Effector memory CD4-positive, alpha-beta T cell (primary cell): Measurements from ENCODE around the gene HYCC2.

Experiments used
- DNase-seq, 3 donors: peaks; one replicate each; pipeline ENCODE4 v3.0.0-alpha.2; 2020
- H3K27ac ChIP-seq: 2 replicates; pipeline ENCODE4 v1.7.0; 2013; ENCODE audit warnings: mild to moderate bottlenecking, low read length, moderate library complexity; ENCODE audit not compliant: insufficient read depth, poor library complexity, severe bottlenecking
- H3K27me3 ChIP-seq: replicated peaks from 2 replicates; pipeline ENCODE4 v1.7.0; 2013; ENCODE audit warnings: mild to moderate bottlenecking, low read length; ENCODE audit not compliant: insufficient read depth, control insufficient read depth, poor library complexity, severe bottlenecking
- H3K36me3 ChIP-seq: 2 replicates; pipeline ENCODE4 v1.7.0; 2013; ENCODE audit warnings: mild to moderate bottlenecking, low read length, moderate library complexity; ENCODE audit not compliant: control insufficient read depth, insufficient read depth
- H3K4me1 ChIP-seq: 2 replicates; pipeline ENCODE4 v1.7.0; 2013; ENCODE audit warnings: low read length, mild to moderate bottlenecking; ENCODE audit not compliant: control insufficient read depth, insufficient read depth, poor library complexity, severe bottlenecking
- H3K4me3 ChIP-seq: 2 replicates; pipeline ENCODE4 v1.7.0; 2013; ENCODE audit warnings: low read length, low read depth, mild to moderate bottlenecking; ENCODE audit not compliant: insufficient read depth, poor library complexity, severe bottlenecking
- H3K9me3 ChIP-seq: 2 replicates; pipeline ENCODE4 v1.7.0; 2013; ENCODE audit warnings: mild to moderate bottlenecking, low read length, moderate library complexity; ENCODE audit not compliant: control insufficient read depth

The HYCC2 gene

DNA sequence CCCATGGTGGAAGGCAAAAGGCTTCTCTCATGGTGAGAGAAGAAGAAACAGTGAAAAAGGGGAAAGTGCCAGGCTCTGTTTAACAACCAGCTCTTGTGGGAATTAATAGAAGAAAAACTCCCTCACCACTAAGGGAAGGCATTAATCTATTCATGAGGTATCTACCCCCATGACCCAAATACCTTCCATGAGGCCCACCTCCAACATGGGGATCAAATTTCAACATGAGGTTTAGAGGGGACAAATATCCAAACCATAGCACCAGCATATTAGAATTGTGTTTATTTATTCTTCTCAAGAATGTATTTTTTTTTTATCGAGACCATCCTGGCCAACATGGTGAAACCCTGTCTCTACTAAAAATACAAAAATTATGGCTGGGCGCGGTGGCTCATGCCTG lies 39.6 kb upstream of the HYCC2 start:
- H3K4me1 ChIP-seq: peaks cover 9% of the 10 kb centered on the region
- no peaks in the 10 kb centered on the region for H3K27me3 ChIP-seq
- no peak overlapping the region for H3K4me3 ChIP-seq
- no peaks in the 10 kb centered on the region for H3K36me3 ChIP-seq
- DNase-seq: no peak
- no peaks in the 10 kb centered on the region for H3K9me3 ChIP-seq
- H3K27ac ChIP-seq: no peak overlapping the region

GRCh38 chr2:201110615-201111014 lies 39.1 kb upstream of the HYCC2 start:
- no peaks in the 10 kb centered on the region for H3K27me3 ChIP-seq
- H3K4me1 ChIP-seq: peaks cover 9% of the 10 kb centered on the region
- H3K4me3 ChIP-seq: no peak overlapping the region
- no peaks in the 10 kb centered on the region for H3K9me3 ChIP-seq
- no peak for DNase-seq
- no peaks in the 10 kb centered on the region for H3K36me3 ChIP-seq
- no peak overlapping the region for H3K27ac ChIP-seq

DNA sequence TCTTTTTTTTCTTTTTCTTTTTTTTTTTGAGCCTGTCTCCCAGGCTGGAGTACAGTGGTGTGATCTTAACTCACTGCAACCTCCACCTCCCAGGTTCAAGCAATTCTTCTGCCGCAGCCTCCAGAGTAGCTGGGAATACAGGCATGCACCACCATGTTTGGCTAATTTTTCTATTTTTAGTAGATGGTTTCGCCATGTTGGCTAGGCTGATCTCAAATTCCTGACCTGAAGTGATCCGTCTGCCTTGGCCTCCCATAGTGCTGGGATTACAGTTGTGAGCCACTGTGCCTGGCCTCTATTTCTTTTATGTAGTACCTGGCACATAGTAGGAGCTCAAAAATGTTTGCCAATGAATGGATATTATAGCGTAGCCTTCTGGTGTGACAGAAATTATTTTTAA lies 37.7 kb upstream of the HYCC2 start:
- Histone ChIP-seq H3K4me1 (no peaks in the 10 kb centered on the region), H3K9me3 (no peaks in the 10 kb centered on the region), H3K36me3 (no peaks in the 10 kb centered on the region), H3K27ac (no peak overlapping the region), H3K4me3 (no peak overlapping the region), H3K27me3 (no peaks in the 10 kb centered on the region)
- no peak for DNase-seq

- no peak for DNase-seq
- no peaks in the 10 kb centered on the region for H3K36me3 ChIP-seq
- H3K27ac ChIP-seq: no peak overlapping the region
- H3K9me3 ChIP-seq: no peaks in the 10 kb centered on the region
- H3K4me1 ChIP-seq: no peaks in the 10 kb centered on the region
- no peaks in the 10 kb centered on the region for H3K27me3 ChIP-seq
- H3K4me3 ChIP-seq: no peak overlapping the region
These were observed 36.9 kb upstream of the HYCC2 start for GRCh38 chr2:201108341-201108740.

DNA sequence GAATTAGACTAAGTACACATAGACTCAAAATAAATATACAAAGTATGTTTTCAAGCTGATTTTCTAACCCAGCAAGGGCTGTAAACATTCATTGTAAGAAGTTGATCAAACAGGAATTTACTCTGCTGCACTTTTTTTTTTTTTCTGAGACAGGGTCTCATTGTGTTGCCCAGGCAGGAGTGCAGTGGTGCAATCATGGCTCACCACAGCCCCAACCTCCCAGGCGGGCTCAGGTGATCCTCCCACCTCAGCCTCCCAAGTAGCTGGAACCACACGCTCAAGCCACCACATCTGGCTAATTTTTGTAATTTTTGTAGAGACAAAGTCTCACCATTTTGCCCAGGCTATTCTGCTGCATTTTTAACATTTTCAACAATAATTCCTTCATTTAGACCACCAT lies 36.2 kb upstream of the HYCC2 start:
- Histone ChIP-seq H3K4me3 (no peak overlapping the region), H3K4me1 (no peaks in the 10 kb centered on the region), H3K9me3 (no peaks in the 10 kb centered on the region), H3K27ac (no peak overlapping the region), H3K27me3 (no peaks in the 10 kb centered on the region), H3K36me3 (no peaks in the 10 kb centered on the region)
- DNase-seq: no peak

DNA sequence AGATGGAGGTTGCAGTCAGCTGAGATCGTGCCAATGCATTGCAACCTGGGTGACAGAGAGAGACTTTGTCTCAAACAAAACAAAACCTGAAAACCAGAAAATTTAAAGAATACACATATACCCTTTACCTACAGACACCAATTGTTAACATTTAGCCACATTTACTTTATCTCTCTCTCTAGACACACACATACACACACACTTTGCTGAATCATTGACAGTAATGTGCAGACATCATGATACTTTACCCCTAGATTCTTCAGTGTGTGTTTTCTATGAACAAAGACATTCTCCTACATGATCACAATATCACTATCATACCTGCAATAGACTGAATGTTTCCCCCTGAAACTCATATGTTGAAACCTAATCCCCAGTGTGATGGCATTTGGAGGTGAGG lies 34.3 kb upstream of the HYCC2 start:
- no peaks in the 10 kb centered on the region for H3K27me3 ChIP-seq
- H3K4me3 ChIP-seq: no peak overlapping the region
- DNase-seq: no peak

GRCh38 chr2:201100497-201100896 lies 29.0 kb upstream of the HYCC2 start:
- H3K4me3 ChIP-seq: no peak overlapping the region
- no peak for DNase-seq
- no peaks in the 10 kb centered on the region for H3K36me3 ChIP-seq
- H3K27ac ChIP-seq: no peak overlapping the region
- H3K9me3 ChIP-seq: no peaks in the 10 kb centered on the region
- no peaks in the 10 kb centered on the region for H3K27me3 ChIP-seq
- H3K4me1 ChIP-seq: no peaks in the 10 kb centered on the region

More for the DNA sequence above, 34.3 kb upstream of the HYCC2 start:
- no peaks in the 10 kb centered on the region for H3K4me1 ChIP-seq
- no peaks in the 10 kb centered on the region for H3K36me3 ChIP-seq
- H3K9me3 ChIP-seq: no peaks in the 10 kb centered on the region
- no peak overlapping the region for H3K27ac ChIP-seq

DNA sequence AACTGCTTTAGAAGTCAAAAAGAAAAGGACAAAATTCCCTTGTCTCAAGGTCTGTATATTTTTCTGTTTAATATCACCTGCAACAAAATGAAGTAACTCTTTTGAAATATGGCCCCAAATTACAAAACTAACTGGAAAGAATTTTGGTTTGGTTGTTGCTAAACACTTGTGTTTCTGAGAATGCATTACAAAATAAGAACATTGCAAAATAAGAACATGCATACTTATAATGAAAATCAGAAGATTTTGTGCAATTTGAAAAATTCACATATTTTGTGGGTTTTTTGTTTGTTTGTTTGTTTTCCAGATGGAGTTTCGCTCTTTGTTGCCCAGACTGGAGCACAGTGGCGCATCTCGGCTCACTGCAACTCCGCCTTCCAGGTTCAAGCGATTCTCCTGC lies 22.1 kb upstream of the HYCC2 start:
- H3K36me3 ChIP-seq: no peaks in the 10 kb centered on the region
- H3K4me1 ChIP-seq: no peaks in the 10 kb centered on the region
- no peak for DNase-seq
- no peaks in the 10 kb centered on the region for H3K27me3 ChIP-seq
- H3K9me3 ChIP-seq: no peaks in the 10 kb centered on the region
- H3K4me3 ChIP-seq: no peak overlapping the region
- H3K27ac ChIP-seq: no peak overlapping the region

DNA sequence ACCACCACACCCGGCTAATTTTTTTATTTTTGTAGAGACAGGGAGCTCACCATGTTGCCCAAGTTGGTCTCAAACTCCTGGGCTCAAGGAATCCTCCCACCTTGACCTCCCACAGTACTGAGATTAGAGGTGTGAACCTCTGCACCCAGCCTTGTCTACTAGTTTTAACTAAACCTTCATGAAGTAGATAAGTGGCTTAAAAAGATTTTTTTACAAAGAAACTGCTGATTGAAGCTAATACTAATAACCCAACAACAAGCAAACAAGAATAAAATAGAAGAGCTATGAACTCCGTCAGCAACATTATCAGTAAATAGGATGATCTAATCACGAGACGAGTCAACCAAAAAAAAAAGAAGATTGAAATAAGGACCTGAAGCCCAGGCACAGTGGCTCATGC lies 19.1 kb upstream of the HYCC2 start:
- H3K4me3 ChIP-seq: no peak overlapping the region
- H3K9me3 ChIP-seq: no peaks in the 10 kb centered on the region
- no peaks in the 10 kb centered on the region for H3K4me1 ChIP-seq
- DNase-seq: no peak
- no peaks in the 10 kb centered on the region for H3K36me3 ChIP-seq
- no peaks in the 10 kb centered on the region for H3K27me3 ChIP-seq
- no peak overlapping the region for H3K27ac ChIP-seq

DNA sequence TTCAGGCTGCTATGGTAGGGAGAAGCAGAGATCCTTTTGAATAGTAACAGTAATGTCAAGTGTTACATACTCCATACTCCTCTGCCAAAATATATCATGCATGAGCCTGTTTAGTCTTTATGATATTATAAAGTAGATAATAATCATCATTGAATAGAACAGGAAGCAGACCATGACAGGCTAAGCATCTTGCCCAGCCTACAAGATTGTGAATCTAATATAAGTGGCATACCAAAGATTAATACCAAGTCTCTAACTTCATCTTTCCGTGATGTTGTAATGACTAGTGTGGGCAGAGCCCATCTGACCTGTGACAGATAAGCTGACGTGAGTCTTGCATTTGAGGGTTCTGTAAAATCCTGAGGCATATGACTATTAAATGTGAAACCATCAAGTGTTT lies 13.4 kb upstream of the HYCC2 start:
- Histone ChIP-seq H3K4me3 (no peak overlapping the region), H3K27me3 (no peaks in the 10 kb centered on the region), H3K27ac (no peak overlapping the region), H3K4me1 (no peaks in the 10 kb centered on the region), H3K36me3 (peaks cover 20% of the 10 kb centered on the region), H3K9me3 (no peaks in the 10 kb centered on the region)
- DNase-seq: no peak

DNA sequence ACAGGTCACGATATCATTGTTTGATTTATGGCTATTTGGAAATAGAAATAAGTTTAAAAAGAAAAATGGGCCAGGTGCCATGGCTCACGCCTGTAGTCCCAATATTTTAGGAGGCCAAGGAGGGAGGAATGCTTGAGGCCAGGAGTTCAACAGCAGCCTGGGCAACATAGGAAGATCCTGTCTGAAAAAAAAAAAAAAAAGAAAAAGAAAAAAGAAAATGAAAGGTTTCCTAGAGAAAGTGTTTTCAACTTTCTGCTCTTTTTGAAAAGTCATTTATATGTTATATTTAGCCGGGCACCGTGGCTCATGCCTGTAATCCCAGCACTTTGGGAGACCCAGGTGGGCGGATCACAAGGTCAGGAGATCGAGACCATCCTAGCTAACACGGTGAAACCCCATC lies 3.5 kb upstream of the HYCC2 start:
- H3K27me3 ChIP-seq: no peaks in the 10 kb centered on the region
- H3K4me3 ChIP-seq: no peak overlapping the region
- H3K9me3 ChIP-seq: no peaks in the 10 kb centered on the region
- no peak overlapping the region for H3K27ac ChIP-seq
- no peak for DNase-seq
- H3K4me1 ChIP-seq: peaks cover 16% of the 10 kb centered on the region
- peaks cover 5% of the 10 kb centered on the region for H3K36me3 ChIP-seq
